ENCODE results near the gene SPNS2. TPM values are rescaled to one million over a fixed set of nuclear protein-coding genes. Genes with fewer than 3 reads are reported as not detected.

Gene SPNS2
- total RNA-seq, 1 donor from 2014 or later, result 0.34 TPM

DNA sequence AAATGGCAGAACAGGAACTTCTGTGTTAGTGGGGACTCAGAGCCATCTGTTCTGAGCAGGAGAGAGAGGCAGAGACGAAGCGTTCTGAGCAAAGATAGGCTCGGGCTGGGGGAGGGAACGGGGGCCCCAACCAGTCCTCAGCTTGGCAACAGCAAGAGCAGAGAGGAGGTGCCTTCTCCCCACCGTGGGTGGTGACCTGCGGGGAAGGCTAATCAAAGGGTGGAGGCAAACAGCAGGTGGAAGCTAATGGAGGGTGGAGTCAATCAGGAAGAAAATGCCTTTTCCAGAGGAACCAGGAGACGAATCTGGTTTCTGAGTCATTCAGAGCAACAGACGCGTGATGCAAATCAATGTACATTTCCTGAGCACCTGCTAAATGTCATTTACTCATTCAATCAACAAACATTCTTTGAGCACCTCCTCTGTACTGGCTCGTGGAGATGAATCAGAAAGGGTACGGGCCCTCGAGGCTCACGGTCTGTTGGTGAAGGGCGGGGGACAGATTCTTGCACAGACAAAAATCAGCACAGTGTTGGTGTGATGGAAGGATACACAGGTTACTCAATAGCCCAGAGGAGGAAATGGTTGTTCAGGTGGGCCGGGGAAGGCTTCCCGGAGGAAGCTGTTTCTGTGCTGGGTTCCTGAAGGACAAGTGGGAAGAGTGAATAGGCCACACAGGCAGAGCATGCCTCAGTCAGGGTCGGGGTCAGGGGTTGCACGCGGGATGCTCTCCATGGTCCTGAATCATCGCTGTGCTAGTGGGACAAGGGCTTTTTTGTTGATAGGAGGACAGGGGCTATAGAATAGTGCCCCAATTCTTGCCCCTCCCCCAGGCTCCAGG lies 5.7 kb upstream of the SPNS2 start:
- no peak for TF ChIP-seq EZH2phosphoT487 (IDR thresholded peaks at IDR 0.05)
- no peak for TF ChIP-seq CTCF (IDR thresholded peaks at IDR 0.05)
- TF ChIP-seq EZH2 (IDR thresholded peaks at IDR 0.05), result no peak
- Mint-ChIP-seq H3K4me1 (peaks cover 15% of the 10 kb centered on the region), H3K4me3 (peak overlapping the region; percentile 13), H3K27ac (no peak overlapping the region), H3K36me3 (no peaks in the 10 kb centered on the region), H3K27me3 (ENCODE audit: insufficient read depth, low read depth) (peaks cover 22% of the 10 kb centered on the region), H3K9me3 (no peaks in the 10 kb centered on the region)
- no peak overlapping the region for H2AFZ ChIP-seq (replicated peaks)
- H3K36me3 ChIP-seq, result no peaks in the 10 kb centered on the region
- H3K27me3 ChIP-seq, result peaks cover 27% of the 10 kb centered on the region
- no peaks in the 10 kb centered on the region for H3F3A ChIP-seq (ENCODE audit: low read depth)
- H3K4me1 ChIP-seq, result no peaks in the 10 kb centered on the region
- H3K9me3 ChIP-seq (ENCODE audit: low read depth), result no peaks in the 10 kb centered on the region
- H3K9ac ChIP-seq, result no peak overlapping the region
- DNase-seq (ENCODE audit: low spot score), result peak; percentile 90
- H3K79me2 ChIP-seq (ENCODE audit: low read depth), result no peaks in the 10 kb centered on the region
- no peak overlapping the region for H3K4me2 ChIP-seq
- H4K20me1 ChIP-seq (ENCODE audit: low read depth), result peaks cover 18% of the 10 kb centered on the region
- H3K27ac ChIP-seq, result no peak overlapping the region
- no peak overlapping the region for H3K4me3 ChIP-seq

GRCh38 chr17:4497101-4497824 lies 1.4 kb upstream of the SPNS2 start:
- TF ChIP-seq CTCF (IDR thresholded peaks at IDR 0.05), result no peak
- TF ChIP-seq EZH2phosphoT487 (IDR thresholded peaks at IDR 0.05), result no peak
- TF ChIP-seq EZH2 (IDR thresholded peaks at IDR 0.05), result no peak
- Histone ChIP-seq H3K36me3 (no peaks in the 10 kb centered on the region), H3K4me1 (peaks cover 11% of the 10 kb centered on the region), H3K27me3 (peaks cover 68% of the 10 kb centered on the region), H3K9me3 (ENCODE audit: low read depth) (no peaks in the 10 kb centered on the region), H3K27ac (no peak overlapping the region), H3F3A (ENCODE audit: low read depth) (peaks cover 15% of the 10 kb centered on the region), H3K79me2 (ENCODE audit: low read depth) (no peaks in the 10 kb centered on the region), H3K9ac (no peak overlapping the region), H3K4me2 (no peak overlapping the region), H2AFZ (replicated peaks) (no peak overlapping the region), H4K20me1 (ENCODE audit: low read depth) (peaks cover 38% of the 10 kb centered on the region), H3K4me3 (no peak overlapping the region)
- Mint-ChIP-seq H3K4me3 (peak overlapping the region; percentile 76), H3K9me3 (no peaks in the 10 kb centered on the region), H3K27ac (no peak overlapping the region), H3K36me3 (no peaks in the 10 kb centered on the region), H3K4me1 (peaks cover 23% of the 10 kb centered on the region), H3K27me3 (ENCODE audit: insufficient read depth, low read depth) (peaks cover 45% of the 10 kb centered on the region)
- DNase-seq (ENCODE audit: low spot score), result no peak

DNA sequence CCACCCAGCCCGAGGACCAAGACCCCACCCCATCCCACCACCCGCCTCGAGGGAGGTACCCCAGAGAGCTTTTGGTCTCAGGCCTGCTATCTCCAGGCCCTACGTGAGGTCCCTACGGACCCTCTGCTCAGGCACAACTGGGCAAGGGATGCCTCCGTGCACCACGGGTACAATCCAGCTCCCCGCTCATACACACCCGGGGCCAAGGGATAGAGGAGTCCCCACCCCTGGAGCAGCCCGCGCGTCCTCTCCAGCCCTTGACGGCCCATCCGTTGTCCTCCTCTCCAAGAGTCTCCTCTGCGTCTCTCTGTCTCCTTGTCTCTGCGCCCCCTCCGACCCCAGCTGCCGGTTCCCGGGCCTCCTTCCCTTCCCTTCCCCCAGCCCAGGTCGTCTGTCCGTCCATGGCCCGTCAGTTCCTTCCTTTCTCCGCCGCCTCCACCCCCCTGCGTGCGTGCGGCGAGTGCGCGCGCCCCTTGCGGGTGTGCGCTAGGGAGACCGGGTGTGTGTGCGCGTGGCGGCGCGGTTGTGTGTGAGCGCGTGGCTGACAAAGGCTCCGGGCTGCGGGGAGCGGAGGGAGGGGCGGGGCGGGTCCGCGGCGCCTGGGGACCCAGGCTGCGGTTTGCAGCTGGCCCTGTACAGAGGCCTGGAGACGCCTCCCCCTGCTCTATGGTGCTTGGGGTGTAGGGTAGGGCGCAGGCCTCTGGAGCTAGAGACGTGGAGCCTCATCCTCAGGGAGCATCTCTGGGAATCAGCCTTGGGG lies 930 bp downstream of the SPNS2 start:
- Histone ChIP-seq H3K27ac (no peak overlapping the region), H3K4me1 (peaks cover 11% of the 10 kb centered on the region), H3K9me3 (ENCODE audit: low read depth) (no peaks in the 10 kb centered on the region), H3F3A (ENCODE audit: low read depth) (peaks cover 15% of the 10 kb centered on the region), H3K79me2 (ENCODE audit: low read depth) (no peaks in the 10 kb centered on the region), H3K27me3 (peaks cover 76% of the 10 kb centered on the region), H4K20me1 (ENCODE audit: low read depth) (peaks cover 26% of the 10 kb centered on the region), H3K9ac (no peak overlapping the region), H3K36me3 (no peaks in the 10 kb centered on the region), H3K4me2 (peak overlapping the region; percentile 84), H2AFZ (replicated peaks) (no peak overlapping the region), H3K4me3 (peak overlapping the region; percentile 49)
- Mint-ChIP-seq H3K4me1 (peaks cover 17% of the 10 kb centered on the region), H3K27ac (no peak overlapping the region), H3K4me3 (peak overlapping the region; percentile 82), H3K27me3 (ENCODE audit: insufficient read depth, low read depth) (peaks cover 52% of the 10 kb centered on the region), H3K9me3 (no peaks in the 10 kb centered on the region), H3K36me3 (no peaks in the 10 kb centered on the region)
- DNase-seq (ENCODE audit: low spot score), result peak; percentile 72
- TF ChIP-seq EZH2 (IDR thresholded peaks at IDR 0.05) (peak; percentile 93), CTCF (IDR thresholded peaks at IDR 0.05) (no peak), EZH2phosphoT487 (IDR thresholded peaks at IDR 0.05) (peak; percentile 81)

Measured in neural progenitor cell (in vitro differentiated cells).